ENCODE data around the gene SLC9A1.

SLC9A1 gene

GRCh38 chr1:27087371-27088220 lies 67.3 kb downstream of the SLC9A1 start:
- no peak for DNase-seq (ENCODE audit: extremely low read depth, low read depth)
- TF ChIP-seq CTCF (IDR thresholded peaks at IDR 0.05; ENCODE audit: low read depth, low read length, missing control alignments): no peak
- no peak overlapping the region for H3K4me3 ChIP-seq (replicated peaks; ENCODE audit: low read depth, low read length)

- no peak overlapping the region for H3K4me3 ChIP-seq (replicated peaks; ENCODE audit: low read depth, low read length)
- no peak for DNase-seq (ENCODE audit: extremely low read depth, low read depth)
- TF ChIP-seq CTCF (IDR thresholded peaks at IDR 0.05; ENCODE audit: low read depth, low read length, missing control alignments): no peak
These were observed 68.3 kb downstream of the SLC9A1 start for GRCh38 chr1:27086628-27087027.

GRCh38 chr1:27086026-27086425 lies 68.9 kb downstream of the SLC9A1 start:
- H3K4me3 ChIP-seq (replicated peaks; ENCODE audit: low read depth, low read length): no peak overlapping the region
- no peak for TF ChIP-seq CTCF (IDR thresholded peaks at IDR 0.05; ENCODE audit: low read depth, low read length, missing control alignments)
- no peak for DNase-seq (ENCODE audit: extremely low read depth, low read depth)

GRCh38 chr1:27084107-27084506 lies 70.8 kb downstream of the SLC9A1 start:
- no peak overlapping the region for H3K4me3 ChIP-seq (replicated peaks; ENCODE audit: low read depth, low read length)
- TF ChIP-seq CTCF (IDR thresholded peaks at IDR 0.05; ENCODE audit: low read depth, low read length, missing control alignments): no peak
- no peak for DNase-seq (ENCODE audit: extremely low read depth, low read depth)

GRCh38 chr1:27077968-27078367 lies 77.0 kb downstream of the SLC9A1 start:
- H3K4me3 ChIP-seq (replicated peaks; ENCODE audit: low read depth, low read length): no peak overlapping the region
- no peak for TF ChIP-seq CTCF (IDR thresholded peaks at IDR 0.05; ENCODE audit: low read depth, low read length, missing control alignments)
- no peak for DNase-seq (ENCODE audit: extremely low read depth, low read depth)

GRCh38 chr1:27076803-27077202 lies 78.1 kb downstream of the SLC9A1 start:
- H3K4me3 ChIP-seq (replicated peaks; ENCODE audit: low read depth, low read length): no peak overlapping the region
- no peak for TF ChIP-seq CTCF (IDR thresholded peaks at IDR 0.05; ENCODE audit: low read depth, low read length, missing control alignments)
- DNase-seq (ENCODE audit: extremely low read depth, low read depth): no peak
